Stomach (tissue), 9 donors: ENCODE results near the gene NOS3. TPM values are rescaled to one million over a fixed set of nuclear protein-coding genes. Genes with fewer than 3 reads are reported as not detected.

Experiments used
- DNase-seq, 2 donors: peaks; one replicate each; pipeline versions ENCODE4 v3.0.0 to v3.0.0-alpha.2; 2013 to 2019
- H3K27ac ChIP-seq, 5 donors: fragments of 200-600 bp in 4 of 5; sonication (generic) in 4 of 5; one replicate each; pipeline ENCODE4 v1.5.1; 2013 to 2019; ENCODE audit warnings: mild to moderate bottlenecking in 1 of 5, moderate library complexity in 1 of 5
- H3K27me3 ChIP-seq, 3 donors: fragments of 200-600 bp; sonication (generic); one replicate each; pipeline ENCODE4 v1.5.1; 2017 to 2019; ENCODE audit warnings: mixed run types in 1 of 3
- H3K36me3 ChIP-seq, 4 donors: fragments of 200-600 bp; sonication (generic); 1 replicate in 3 of 4; 2 replicates in 1 of 4; pipeline ENCODE4 v1.5.1; 2016 to 2019
- H3K4me1 ChIP-seq, 4 donors: fragments of 200-600 bp; sonication (generic); one replicate each; pipeline ENCODE4 v1.5.1; 2016 to 2019
- H3K4me3 ChIP-seq, 4 donors: fragments of 200-600 bp; sonication (generic) in 3 of 4; one replicate each; pipeline ENCODE4 v1.5.1; 2016 to 2019; ENCODE audit warnings: mild to moderate bottlenecking in 1 of 4
- H3K9me3 ChIP-seq, 4 donors: fragments of 200-600 bp; sonication (generic); one replicate each; pipeline ENCODE4 v1.5.1; 2016 to 2019
- EP300 ChIP-seq: sonication (generic); formaldehyde crosslinking; IDR thresholded peaks from one replicate; pipeline ENCODE4 v1.6.1; 2017; ENCODE audit warnings: antibody characterized with exemption
- POLR2A ChIP-seq, 4 donors: fragments of 450-650 bp; IDR thresholded peaks; one replicate each; pipeline ENCODE4 v1.6.1; 2016; ENCODE audit warnings: antibody characterized with exemption in 4 of 4, control low read depth in 2 of 4, mild to moderate bottlenecking in 1 of 4, moderate library complexity in 1 of 4
- POLR2AphosphoS5 ChIP-seq, 3 donors: sonication (generic); formaldehyde crosslinking; IDR thresholded peaks; one replicate each; pipeline ENCODE4 v1.6.1; 2016; ENCODE audit warnings: antibody characterized with exemption in 3 of 3
- WGBS, 5 donors: extraction: QIAGEN DNeasy Blood & Tissue Kit in 3 of 5; methylation state at CpG; one replicate each; pipeline versions ENCODE4 v1.1.5 to v1.1.7; 2013 to 2018; 5-methylcytosine and 5-hydroxymethylcytosine counted together
- intact Hi-C: fragments of 100-400 bp; cut with DNase I; formaldehyde crosslinking; loops from one replicate; pipeline ENCODE4 v1.15.1; 2023; ENCODE audit warnings: low total_unique reads
- polyA plus RNA-seq, 3 donors: library from polyadenylated mRNA; stranded (reverse); fragments of 200-250 nt; gene quantifications; one replicate each; pipeline ENCODE4 v1.2.3, GENCODE V29; 2013
- total RNA-seq, 5 donors: library from RNA; depleted of rRNA; stranded (reverse); fragments of >200 nt; gene quantifications; one replicate each; pipeline versions ENCODE4 v1.1.0 to v1.2.3, GENCODE V29; 2014 to 2016
- TF ChIP-seq, protein P1 (sequence below), 7 experiments: fragments of 450-650 bp in 4 of 7; fragments of 200-600 bp in 3 of 7; sonication (generic) in 3 of 7; IDR thresholded peaks; one replicate each; pipeline ENCODE4 v1.5.1; 2016 to 2019; ENCODE audit warnings: antibody characterized with exemption in 7 of 7, control low read depth in 2 of 7, mild to moderate bottlenecking in 1 of 7
- donor health status: healthy with polysubstance abuse.
- donor health status: Bipolar disorder and iron deficiency.
- donor health status: healthy.

The NOS3 gene
- total and polyA plus RNA-seq, 8 donors: 2.5 to 45.1 (median 7.5) TPM

DNA sequence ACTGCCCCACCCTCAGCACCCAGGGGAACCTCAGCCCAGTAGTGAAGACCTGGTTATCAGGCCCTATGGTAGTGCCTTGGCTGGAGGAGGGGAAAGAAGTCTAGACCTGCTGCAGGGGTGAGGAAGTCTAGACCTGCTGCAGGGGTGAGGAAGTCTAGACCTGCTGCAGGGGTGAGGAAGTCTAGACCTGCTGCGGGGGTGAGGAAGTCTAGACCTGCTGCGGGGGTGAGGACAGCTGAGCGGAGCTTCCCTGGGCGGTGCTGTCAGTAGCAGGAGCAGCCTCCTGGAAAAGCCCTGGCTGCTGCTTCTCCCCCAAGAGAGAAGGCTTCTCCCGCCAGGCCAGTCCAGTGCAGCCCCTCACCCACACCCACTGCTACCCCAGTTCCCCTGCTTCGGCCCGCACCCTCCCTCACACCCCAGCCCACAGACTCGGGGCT, 6.3 kb downstream of the NOS3 start:
- intact Hi-C loops: no loop called here
- Histone ChIP-seq H3K4me3 (no peak overlapping the region), H3K27me3 (peaks cover 0 to 33% (median 9%) of the 10 kb centered on the region in 3 donors), H3K4me1 (peaks cover 0 to 16% (median 2%) of the 10 kb centered on the region in 4 donors), H3K9me3 (no peaks in the 10 kb centered on the region), H3K36me3 (no peaks in the 10 kb centered on the region), H3K27ac (no peak overlapping the region)
- DNase-seq: no peak
- TF ChIP-seq POLR2A (IDR thresholded peaks at IDR 0.05) (no peak), POLR2AphosphoS5 (IDR thresholded peaks at IDR 0.05) (no peak), EP300 (no peak)
- TF ChIP-seq, protein P1, sequence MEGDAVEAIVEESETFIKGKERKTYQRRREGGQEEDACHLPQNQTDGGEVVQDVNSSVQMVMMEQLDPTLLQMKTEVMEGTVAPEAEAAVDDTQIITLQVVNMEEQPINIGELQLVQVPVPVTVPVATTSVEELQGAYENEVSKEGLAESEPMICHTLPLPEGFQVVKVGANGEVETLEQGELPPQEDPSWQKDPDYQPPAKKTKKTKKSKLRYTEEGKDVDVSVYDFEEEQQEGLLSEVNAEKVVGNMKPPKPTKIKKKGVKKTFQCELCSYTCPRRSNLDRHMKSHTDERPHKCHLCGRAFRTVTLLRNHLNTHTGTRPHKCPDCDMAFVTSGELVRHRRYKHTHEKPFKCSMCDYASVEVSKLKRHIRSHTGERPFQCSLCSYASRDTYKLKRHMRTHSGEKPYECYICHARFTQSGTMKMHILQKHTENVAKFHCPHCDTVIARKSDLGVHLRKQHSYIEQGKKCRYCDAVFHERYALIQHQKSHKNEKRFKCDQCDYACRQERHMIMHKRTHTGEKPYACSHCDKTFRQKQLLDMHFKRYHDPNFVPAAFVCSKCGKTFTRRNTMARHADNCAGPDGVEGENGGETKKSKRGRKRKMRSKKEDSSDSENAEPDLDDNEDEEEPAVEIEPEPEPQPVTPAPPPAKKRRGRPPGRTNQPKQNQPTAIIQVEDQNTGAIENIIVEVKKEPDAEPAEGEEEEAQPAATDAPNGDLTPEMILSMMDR (IDR thresholded peaks at IDR 0.05): no peak
- 80 to 91% (median 87%) methylated on average over 5 to 8 of the region's 8 CpGs for WGBS, 5 donors

DNA sequence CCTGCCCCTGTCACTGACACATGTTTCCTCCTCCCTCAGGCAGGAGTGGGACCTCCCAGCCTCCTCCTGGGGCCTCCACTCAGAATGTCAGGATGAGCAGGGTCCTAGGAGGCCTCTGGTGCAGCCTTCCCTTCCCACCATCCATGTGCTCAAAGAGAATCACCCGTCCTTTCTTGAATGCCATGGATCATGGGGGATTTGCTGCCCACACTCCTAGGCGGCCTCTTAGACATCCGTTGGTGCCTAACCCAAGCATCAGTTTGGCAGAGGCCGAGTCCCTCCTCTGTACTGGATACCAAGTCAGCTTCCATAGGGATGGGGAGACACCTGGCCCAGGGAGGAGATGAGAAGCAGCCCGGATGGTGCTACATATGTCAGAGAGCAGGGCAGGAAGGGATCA, 7.0 kb downstream of the NOS3 start:
- no peak overlapping the region for H3K4me3 ChIP-seq
- no peaks in the 10 kb centered on the region for H3K9me3 ChIP-seq
- H3K36me3 ChIP-seq: no peaks in the 10 kb centered on the region
- no peak for DNase-seq
- peaks cover 0 to 16% (median 2%) of the 10 kb centered on the region in 4 donors for H3K4me1 ChIP-seq
- TF ChIP-seq EP300 (no peak), POLR2AphosphoS5 (IDR thresholded peaks at IDR 0.05) (no peak), POLR2A (IDR thresholded peaks at IDR 0.05) (no peak)
- TF ChIP-seq, protein P1 (IDR thresholded peaks at IDR 0.05): no peak
- intact Hi-C loops: no loop called here
- peaks cover 0 to 33% (median 9%) of the 10 kb centered on the region in 3 donors for H3K27me3 ChIP-seq
- H3K27ac ChIP-seq: no peak overlapping the region
- WGBS, 5 donors: 83 to 89% (median 88%) methylated on average over 5 of the region's 5 CpGs

DNA sequence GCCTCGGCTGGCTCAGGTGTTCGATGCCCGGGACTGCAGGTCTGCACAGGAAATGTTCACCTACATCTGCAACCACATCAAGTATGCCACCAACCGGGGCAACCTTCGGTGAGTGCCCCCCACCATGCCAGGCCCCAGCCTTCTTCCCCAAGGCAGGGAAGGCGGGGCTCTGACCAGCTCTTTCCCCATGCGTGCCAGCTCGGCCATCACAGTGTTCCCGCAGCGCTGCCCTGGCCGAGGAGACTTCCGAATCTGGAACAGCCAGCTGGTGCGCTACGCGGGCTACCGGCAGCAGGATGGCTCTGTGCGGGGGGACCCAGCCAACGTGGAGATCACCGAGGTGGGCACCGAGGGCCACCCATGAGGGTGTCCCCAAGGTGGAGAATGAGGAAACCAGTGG, 7.5 kb downstream of the NOS3 start:
- H3K4me3 ChIP-seq: no peak overlapping the region
- H3K27me3 ChIP-seq: peaks cover 0 to 33% (median 9%) of the 10 kb centered on the region in 3 donors
- H3K36me3 ChIP-seq: no peaks in the 10 kb centered on the region
- no peak overlapping the region for H3K27ac ChIP-seq
- no peak for DNase-seq
- peaks cover 0 to 19% (median 2%) of the 10 kb centered on the region in 4 donors for H3K4me1 ChIP-seq
- no peak for TF ChIP-seq POLR2AphosphoS5 (IDR thresholded peaks at IDR 0.05)
- no peak for TF ChIP-seq POLR2A (IDR thresholded peaks at IDR 0.05)
- TF ChIP-seq, protein P1 (IDR thresholded peaks at IDR 0.05): no peak
- no peak for TF ChIP-seq EP300
- intact Hi-C loops: no loop called here
- WGBS, 5 donors: 87 to 90% (median 89%) methylated on average over 14 to 20 of the region's 20 CpGs
- no peaks in the 10 kb centered on the region for H3K9me3 ChIP-seq

DNA sequence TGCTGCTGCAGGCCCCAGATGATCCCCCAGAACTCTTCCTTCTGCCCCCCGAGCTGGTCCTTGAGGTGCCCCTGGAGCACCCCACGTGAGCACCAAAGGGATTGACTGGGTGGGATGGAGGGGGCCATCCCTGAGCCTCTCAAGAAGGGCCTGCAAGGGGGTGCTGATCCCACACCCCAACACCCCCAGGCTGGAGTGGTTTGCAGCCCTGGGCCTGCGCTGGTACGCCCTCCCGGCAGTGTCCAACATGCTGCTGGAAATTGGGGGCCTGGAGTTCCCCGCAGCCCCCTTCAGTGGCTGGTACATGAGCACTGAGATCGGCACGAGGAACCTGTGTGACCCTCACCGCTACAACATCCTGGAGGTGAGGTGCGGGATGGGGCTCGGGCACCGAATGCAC, 8.2 kb downstream of the NOS3 start:
- Histone ChIP-seq H3K36me3 (no peaks in the 10 kb centered on the region), H3K4me1 (peaks cover 0 to 26% (median 6%) of the 10 kb centered on the region in 4 donors), H3K4me3 (no peak overlapping the region), H3K27ac (no peak overlapping the region), H3K9me3 (no peaks in the 10 kb centered on the region), H3K27me3 (peaks cover 0 to 33% (median 9%) of the 10 kb centered on the region in 3 donors)
- intact Hi-C loops: no loop called here
- WGBS, 5 donors: 86 to 94% (median 90%) methylated on average over 11 to 12 of the region's 12 CpGs
- DNase-seq: no peak
- TF ChIP-seq EP300 (no peak), POLR2AphosphoS5 (IDR thresholded peaks at IDR 0.05) (no peak), POLR2A (IDR thresholded peaks at IDR 0.05) (no peak)
- TF ChIP-seq, protein P1 (IDR thresholded peaks at IDR 0.05): no peak
